Brain microvascular endothelial cell (primary cell): Measurements from ENCODE around the gene MYMK.

Source experiments
- DNase-seq: peaks from one replicate; pipeline ENCODE4 v3.0.0-alpha.2; 2020
- H3K27ac ChIP-seq: fragments of 250-450 bp; sonication (Bioruptor Pico); 2 replicates; pipeline ENCODE4 v1.5.1; 2020; ENCODE audit warnings: mild to moderate bottlenecking, moderate library complexity
- H3K27me3 ChIP-seq: fragments of 250-450 bp; sonication (Bioruptor Pico); replicated peaks from 2 replicates; pipeline ENCODE4 v1.5.1; 2020; ENCODE audit warnings: mild to moderate bottlenecking
- H3K36me3 ChIP-seq: fragments of 250-450 bp; sonication (Bioruptor Pico); replicated peaks from 2 replicates; pipeline ENCODE4 v1.5.1; 2020; ENCODE audit warnings: mild to moderate bottlenecking
- H3K4me3 ChIP-seq: 2 replicates; pipeline ENCODE4 v1.5.1; 2011; ENCODE audit warnings: low read depth, mild to moderate bottlenecking, control low read depth, low read length, moderate library complexity
- in situ Hi-C: cut with HindIII; loops from 2 replicates; pipeline ENCODE4 v1.10.0; 2017; ENCODE audit warnings: low sequenced_read_pairs, low pct_ligation_motif_present
- TF ChIP-seq, protein P1 (sequence below): IDR thresholded peaks from 2 replicates; pipeline ENCODE4 v1.5.1; 2011; ENCODE audit warnings: low read depth, mild to moderate bottlenecking, moderate library complexity, low read length, control low read depth, inconsistent platforms; ENCODE audit errors: missing control alignments

Gene MYMK

DNA sequence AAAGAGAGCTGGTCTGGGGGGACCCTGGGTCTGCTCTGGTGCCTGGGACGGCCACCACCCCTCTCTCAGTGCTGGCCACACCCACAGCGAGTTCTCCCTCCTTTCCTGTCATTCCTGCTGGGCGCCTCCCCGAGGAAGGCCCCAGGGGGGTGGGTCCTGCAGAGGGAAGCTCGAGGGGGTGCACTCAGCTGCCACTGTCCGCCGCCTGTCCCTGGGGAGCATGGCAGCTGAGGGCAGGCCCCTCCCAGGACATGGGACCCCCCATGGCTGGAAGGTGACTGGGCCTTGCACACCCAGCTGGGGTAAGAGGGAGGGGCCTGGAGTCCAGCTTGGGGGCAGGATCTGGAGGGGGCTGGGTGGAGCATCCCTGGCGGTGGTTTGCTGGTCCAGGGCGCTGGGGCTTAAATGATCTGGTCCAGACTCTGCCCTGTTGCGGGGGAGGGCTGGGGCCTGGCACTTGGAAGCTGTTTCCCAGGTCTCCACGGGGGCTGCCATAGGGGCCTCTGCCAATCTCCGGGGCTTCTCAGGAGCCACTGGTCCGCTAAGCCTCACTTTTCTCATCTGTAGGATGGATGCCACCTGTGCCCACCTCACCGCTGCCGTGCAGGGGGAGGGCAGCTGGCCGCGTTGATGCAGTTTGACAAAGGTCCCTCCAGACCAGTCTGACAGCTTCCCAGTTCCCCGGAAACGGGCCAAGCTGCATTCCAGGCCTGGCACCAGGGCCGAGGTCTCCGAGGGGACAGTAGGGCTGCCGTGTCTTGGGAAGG lies 39.9 kb downstream of the MYMK start:
- in situ Hi-C loops, result no loop called here
- TF ChIP-seq, protein P1, sequence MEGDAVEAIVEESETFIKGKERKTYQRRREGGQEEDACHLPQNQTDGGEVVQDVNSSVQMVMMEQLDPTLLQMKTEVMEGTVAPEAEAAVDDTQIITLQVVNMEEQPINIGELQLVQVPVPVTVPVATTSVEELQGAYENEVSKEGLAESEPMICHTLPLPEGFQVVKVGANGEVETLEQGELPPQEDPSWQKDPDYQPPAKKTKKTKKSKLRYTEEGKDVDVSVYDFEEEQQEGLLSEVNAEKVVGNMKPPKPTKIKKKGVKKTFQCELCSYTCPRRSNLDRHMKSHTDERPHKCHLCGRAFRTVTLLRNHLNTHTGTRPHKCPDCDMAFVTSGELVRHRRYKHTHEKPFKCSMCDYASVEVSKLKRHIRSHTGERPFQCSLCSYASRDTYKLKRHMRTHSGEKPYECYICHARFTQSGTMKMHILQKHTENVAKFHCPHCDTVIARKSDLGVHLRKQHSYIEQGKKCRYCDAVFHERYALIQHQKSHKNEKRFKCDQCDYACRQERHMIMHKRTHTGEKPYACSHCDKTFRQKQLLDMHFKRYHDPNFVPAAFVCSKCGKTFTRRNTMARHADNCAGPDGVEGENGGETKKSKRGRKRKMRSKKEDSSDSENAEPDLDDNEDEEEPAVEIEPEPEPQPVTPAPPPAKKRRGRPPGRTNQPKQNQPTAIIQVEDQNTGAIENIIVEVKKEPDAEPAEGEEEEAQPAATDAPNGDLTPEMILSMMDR, result no peak
- Histone ChIP-seq H3K27me3 (no peaks in the 10 kb centered on the region), H3K4me3 (no peak overlapping the region), H3K27ac (no peak overlapping the region), H3K36me3 (no peaks in the 10 kb centered on the region)
- no peak for DNase-seq

DNA sequence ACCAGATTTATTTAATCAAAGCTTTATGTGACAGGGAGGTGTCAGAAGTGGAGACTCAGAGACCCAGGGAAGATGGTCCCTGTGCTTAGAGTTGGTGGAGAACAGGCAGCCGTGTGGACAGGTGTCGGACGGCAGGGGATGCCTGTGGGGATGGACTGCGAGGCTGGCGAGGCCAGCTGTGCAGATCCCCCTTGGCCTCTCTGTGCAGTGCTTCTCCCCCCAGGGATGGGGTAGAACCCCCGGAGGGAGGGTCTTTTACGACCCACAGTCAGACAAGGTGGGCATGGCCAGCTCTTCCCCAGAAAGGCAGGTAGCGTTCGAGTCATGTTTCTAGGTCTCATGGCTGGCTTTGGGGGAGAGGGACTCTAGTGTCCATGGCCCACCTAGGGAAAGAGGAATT lies 41.1 kb downstream of the MYMK start:
- DNase-seq, result no peak
- in situ Hi-C loops, result no loop called here
- no peaks in the 10 kb centered on the region for H3K36me3 ChIP-seq
- H3K27ac ChIP-seq, result no peak overlapping the region
- TF ChIP-seq, protein P1, result no peak
- no peak overlapping the region for H3K4me3 ChIP-seq
- no peaks in the 10 kb centered on the region for H3K27me3 ChIP-seq

DNA sequence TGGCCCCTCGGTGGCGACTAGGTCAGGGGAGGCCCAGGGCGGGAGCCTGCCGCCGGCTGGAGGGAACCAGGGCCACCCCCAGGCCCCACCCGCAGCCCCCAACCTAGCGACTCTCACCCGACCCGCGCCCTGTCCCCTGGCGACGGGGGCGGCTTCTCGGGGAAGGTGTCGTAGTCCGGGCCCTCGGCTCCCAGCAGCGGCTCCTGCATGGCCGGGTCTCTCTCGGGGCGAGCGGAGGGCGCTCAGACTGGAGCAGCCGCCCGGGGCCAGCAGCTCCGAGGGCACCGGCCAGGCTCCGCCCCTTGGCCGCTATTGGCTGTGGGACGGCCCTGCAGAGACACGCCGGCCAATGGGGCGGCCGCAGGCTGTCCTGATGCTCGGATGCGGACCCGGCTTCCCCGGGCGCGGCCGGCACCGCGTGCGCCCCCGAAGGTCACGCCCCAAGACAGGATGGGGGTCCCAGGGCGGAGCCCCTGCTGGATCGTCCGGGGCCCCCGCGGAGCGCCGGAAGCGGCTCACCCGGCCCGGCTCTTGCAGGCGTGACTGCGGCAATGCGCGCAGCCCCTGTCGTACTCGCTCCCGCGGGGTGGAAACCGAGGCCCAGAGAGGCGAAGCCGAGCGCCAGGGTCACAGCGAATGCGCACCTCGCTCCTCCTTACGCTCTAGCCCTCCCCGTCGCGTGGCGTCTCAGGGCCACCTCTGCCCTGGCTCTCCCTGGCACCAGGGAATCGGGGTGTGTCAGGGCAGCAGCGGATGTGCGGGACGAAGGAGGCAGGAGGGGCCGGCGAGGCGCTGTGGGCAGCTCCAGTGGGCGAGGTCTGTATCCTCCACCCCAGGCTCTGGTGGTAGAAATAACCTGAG lies 45.7 kb downstream of the MYMK start, which contains the start of gene SLC2A6:
SLC2A6 (minus strand) TSS at position 249 of the 861 bp plus-strand sequence; CDS start at position 209, 40 bp downstream.
- Histone ChIP-seq H3K4me3 (peak within 1 kb of the TSS; percentile 71), H3K36me3 (peaks cover 30% of the 10 kb centered on the region), H3K27me3 (no peaks in the 10 kb centered on the region), H3K27ac (peak within 1 kb of the TSS; percentile 57)
- peak; percentile 59 for DNase-seq
- TF ChIP-seq, protein P1, result no peak
- in situ Hi-C loops, result no loop called here

DNA sequence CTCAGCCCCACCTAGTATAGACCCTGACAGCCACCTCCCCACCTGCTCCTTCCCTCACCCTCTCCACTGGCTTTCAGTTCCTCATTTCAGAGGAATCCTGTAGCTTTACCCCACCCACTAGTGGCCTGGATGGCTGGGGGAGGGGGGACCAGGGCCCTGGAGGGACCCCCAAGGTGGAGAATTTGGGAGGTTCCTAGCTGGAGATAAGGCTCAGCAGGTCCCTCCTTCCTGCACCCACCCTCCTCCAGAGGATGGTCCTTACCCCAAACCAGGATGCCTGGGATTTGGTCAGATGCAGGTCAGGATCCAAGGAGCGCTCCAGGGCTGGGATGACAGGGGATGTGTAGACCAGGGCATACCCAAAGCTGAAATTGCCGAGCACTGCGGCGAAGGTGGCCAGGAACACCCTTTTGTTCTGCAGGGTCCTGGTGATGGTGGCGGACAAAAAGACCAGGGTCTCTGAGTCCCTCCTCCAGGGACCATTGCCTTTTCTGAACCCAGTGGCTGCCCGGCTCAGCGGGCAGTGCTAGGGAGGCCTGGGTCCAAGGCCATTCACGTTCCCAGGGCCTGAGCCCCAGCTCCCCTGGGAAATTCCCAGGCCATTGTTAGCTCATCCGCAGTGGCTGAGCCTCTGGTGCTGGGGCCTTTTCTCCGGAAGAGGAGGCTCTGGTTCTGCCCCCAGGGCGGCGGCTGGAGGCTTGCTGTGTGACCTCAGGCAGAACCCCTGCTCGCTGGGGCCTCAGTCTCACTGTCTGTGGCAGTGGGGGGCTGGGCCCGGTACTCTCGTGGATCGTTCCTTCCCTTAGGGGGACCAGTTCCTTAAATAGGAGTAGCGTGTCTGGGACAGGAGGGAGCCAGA lies 46.5 kb downstream of the MYMK start:
- Histone ChIP-seq H3K4me3 (peak overlapping the region; percentile 71), H3K27me3 (no peaks in the 10 kb centered on the region), H3K36me3 (peaks cover 38% of the 10 kb centered on the region), H3K27ac (peak overlapping the region; percentile 57)
- TF ChIP-seq, protein P1, result no peak
- in situ Hi-C loops, result no loop called here
- DNase-seq, result peak; percentile 14

DNA sequence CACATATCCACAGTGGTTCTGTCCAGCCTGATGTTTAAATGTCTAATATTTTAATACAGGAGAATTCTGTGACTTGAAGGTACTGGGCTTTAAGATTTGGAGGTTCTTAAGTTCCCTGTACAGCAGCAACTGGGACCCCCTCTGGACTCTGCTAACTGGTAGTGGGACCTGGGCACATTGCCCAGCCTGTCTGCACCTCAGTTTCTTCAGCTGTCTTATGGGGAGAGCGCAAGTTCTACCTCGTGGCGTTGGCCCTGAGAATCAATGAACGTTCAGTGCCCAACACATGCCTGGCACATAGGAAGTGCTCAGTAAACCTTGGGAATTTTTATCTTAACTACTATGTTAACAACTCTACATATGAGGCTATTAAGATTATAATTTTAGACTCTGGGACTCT lies 47.3 kb downstream of the MYMK start:
- TF ChIP-seq, protein P1, result no peak
- in situ Hi-C loops, result no loop called here
- Histone ChIP-seq H3K4me3 (no peak overlapping the region), H3K36me3 (peaks cover 46% of the 10 kb centered on the region), H3K27me3 (no peaks in the 10 kb centered on the region), H3K27ac (no peak overlapping the region)
- no peak for DNase-seq
